Prostate gland (tissue), 2 donors: ENCODE results near the gene AFF4.

Experiments used
- POLR2A ChIP-seq: fragments of 450-650 bp; IDR thresholded peaks from one replicate; pipeline ENCODE4 v1.6.1; 2016; ENCODE audit warnings: antibody characterized with exemption, mild to moderate bottlenecking
- POLR2AphosphoS5 ChIP-seq: sonication (generic); formaldehyde crosslinking; IDR thresholded peaks from one replicate; pipeline ENCODE4 v1.6.1; 2017; ENCODE audit warnings: antibody characterized with exemption
- TF ChIP-seq, protein P1 (sequence below), 4 experiments: fragments of 200-600 bp in 2 of 4; fragments of 450-650 bp in 2 of 4; sonication (generic) in 2 of 4; IDR thresholded peaks; 1 replicate in 3 of 4; 2 replicates in 1 of 4; pipeline ENCODE4 v1.5.1; 2016 to 2019; ENCODE audit warnings: antibody characterized with exemption in 4 of 4, mild to moderate bottlenecking in 2 of 4, moderate library complexity in 2 of 4

DNA sequence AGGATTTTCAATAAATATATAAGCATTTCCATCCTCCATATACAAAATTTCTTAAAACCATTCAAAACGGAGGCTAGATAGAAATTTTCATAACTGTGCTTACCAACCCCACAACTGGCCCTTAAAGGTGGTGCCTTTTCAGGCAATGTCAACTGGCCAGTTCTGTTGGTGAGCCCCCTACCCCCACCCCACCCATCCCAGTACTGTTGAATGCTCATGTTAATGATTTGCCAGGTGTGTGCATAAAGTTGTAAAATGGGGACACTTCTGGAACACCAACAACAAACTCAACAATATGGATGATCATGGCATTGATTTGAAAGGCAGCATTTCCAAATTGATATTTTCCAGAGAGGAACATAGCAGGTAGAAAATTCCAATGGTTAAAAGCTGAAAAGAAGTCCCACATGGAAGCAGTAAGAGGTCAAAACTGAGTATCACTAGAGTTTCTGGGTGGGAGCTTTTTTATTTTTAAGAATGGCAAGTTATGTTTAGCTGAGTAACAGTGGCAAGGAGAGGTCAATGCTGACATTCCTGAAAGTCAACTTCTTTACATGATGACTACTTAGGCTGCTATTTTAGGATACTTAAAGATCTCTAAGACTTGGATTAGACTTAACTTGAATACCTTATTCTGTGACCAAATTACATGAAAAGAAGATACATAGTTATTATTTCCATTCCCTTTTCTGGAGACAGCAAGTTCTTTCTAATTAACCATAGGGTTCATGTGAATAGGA, 87.2 kb downstream of the AFF4 start:
- TF ChIP-seq, protein P1, sequence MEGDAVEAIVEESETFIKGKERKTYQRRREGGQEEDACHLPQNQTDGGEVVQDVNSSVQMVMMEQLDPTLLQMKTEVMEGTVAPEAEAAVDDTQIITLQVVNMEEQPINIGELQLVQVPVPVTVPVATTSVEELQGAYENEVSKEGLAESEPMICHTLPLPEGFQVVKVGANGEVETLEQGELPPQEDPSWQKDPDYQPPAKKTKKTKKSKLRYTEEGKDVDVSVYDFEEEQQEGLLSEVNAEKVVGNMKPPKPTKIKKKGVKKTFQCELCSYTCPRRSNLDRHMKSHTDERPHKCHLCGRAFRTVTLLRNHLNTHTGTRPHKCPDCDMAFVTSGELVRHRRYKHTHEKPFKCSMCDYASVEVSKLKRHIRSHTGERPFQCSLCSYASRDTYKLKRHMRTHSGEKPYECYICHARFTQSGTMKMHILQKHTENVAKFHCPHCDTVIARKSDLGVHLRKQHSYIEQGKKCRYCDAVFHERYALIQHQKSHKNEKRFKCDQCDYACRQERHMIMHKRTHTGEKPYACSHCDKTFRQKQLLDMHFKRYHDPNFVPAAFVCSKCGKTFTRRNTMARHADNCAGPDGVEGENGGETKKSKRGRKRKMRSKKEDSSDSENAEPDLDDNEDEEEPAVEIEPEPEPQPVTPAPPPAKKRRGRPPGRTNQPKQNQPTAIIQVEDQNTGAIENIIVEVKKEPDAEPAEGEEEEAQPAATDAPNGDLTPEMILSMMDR (IDR thresholded peaks at IDR 0.05) = no peak
- TF ChIP-seq POLR2A (no peak), POLR2AphosphoS5 (no peak)
